Mesendoderm (in vitro differentiated cells): ENCODE measurements around the gene EFNA2.

Experiments
- DNase-seq: peaks from one replicate; pipeline ENCODE4 v3.0.0; 2013
- H2AK5ac ChIP-seq: 2 replicates; pipeline ENCODE4 v1.6.1; 2013; ENCODE audit warnings: low read length, inconsistent platforms
- H2BK120ac ChIP-seq: 2 replicates; pipeline ENCODE4 v1.6.1; 2013; ENCODE audit warnings: low read depth, mild to moderate bottlenecking, low read length, moderate library complexity, mixed read lengths
- H2BK15ac ChIP-seq: replicated peaks from 2 replicates; pipeline ENCODE4 v1.6.1; 2013; ENCODE audit warnings: low read depth, mild to moderate bottlenecking, moderate library complexity
- H2BK5ac ChIP-seq: 2 replicates; pipeline ENCODE4 v1.6.1; 2013; ENCODE audit warnings: low read length, inconsistent platforms
- H3K18ac ChIP-seq: 2 replicates; pipeline ENCODE4 v1.6.1; 2013; ENCODE audit warnings: mild to moderate bottlenecking, low read length, mixed read lengths
- H3K23ac ChIP-seq: one replicate; pipeline ENCODE4 v1.6.1; 2013; ENCODE audit warnings: low read length
- H3K27ac ChIP-seq: 2 replicates; pipeline ENCODE4 v1.5.1; 2013; ENCODE audit warnings: low read depth, mild to moderate bottlenecking, inconsistent platforms, low read length, moderate library complexity
- H3K27me3 ChIP-seq: 2 replicates; pipeline ENCODE4 v1.6.1; 2013; ENCODE audit warnings: low read length, control low read depth, mild to moderate bottlenecking, inconsistent platforms; ENCODE audit not compliant: insufficient read depth, poor library complexity
- H3K36me3 ChIP-seq: 2 replicates; pipeline ENCODE4 v1.6.1; 2013; ENCODE audit warnings: low read length, inconsistent platforms; ENCODE audit not compliant: control insufficient read depth, insufficient read depth
- H3K4ac ChIP-seq: one replicate; pipeline ENCODE4 v1.6.1; 2013; ENCODE audit warnings: low read depth, mild to moderate bottlenecking, low read length, moderate library complexity
- H3K4me1 ChIP-seq: 2 replicates; pipeline ENCODE4 v1.6.1; 2013; ENCODE audit warnings: low read depth, low read length, inconsistent platforms; ENCODE audit not compliant: control insufficient read depth
- H3K4me2 ChIP-seq: 2 replicates; pipeline ENCODE4 v1.6.1; 2013; ENCODE audit warnings: low read length
- H3K4me3 ChIP-seq: 2 replicates; pipeline ENCODE4 v1.5.1; 2013; ENCODE audit warnings: mild to moderate bottlenecking, low read length
- H3K56ac ChIP-seq: one replicate; pipeline ENCODE4 v1.6.1; 2013; ENCODE audit warnings: low read length
- H3K79me1 ChIP-seq: 2 replicates; pipeline ENCODE4 v1.6.1; 2013; ENCODE audit warnings: low read length, inconsistent platforms
- H3K79me2 ChIP-seq: 2 replicates; pipeline ENCODE4 v1.6.1; 2013; ENCODE audit warnings: mild to moderate bottlenecking, low read length; ENCODE audit not compliant: control insufficient read depth, insufficient read depth
- H3K9ac ChIP-seq: 2 replicates; pipeline ENCODE4 v1.6.1; 2013; ENCODE audit warnings: low read length, inconsistent platforms
- H4K5ac ChIP-seq: one replicate; pipeline ENCODE4 v1.6.1; 2013; ENCODE audit warnings: low read length
- H4K8ac ChIP-seq: one replicate; pipeline ENCODE4 v1.6.1; 2013; ENCODE audit warnings: low read depth, mild to moderate bottlenecking, control low read depth, low read length, moderate library complexity
- WGBS: extraction: QIAGEN DNeasy Blood & Tissue Kit; methylation state at CpG from one replicate; pipeline ENCODE4 v1.1.7; 2013; ENCODE audit warnings: low lambda C conversion rate, missing lambda C conversion rate; ENCODE audit not compliant: insufficient coverage; ENCODE audit errors: extremely low coverage; 5-methylcytosine and 5-hydroxymethylcytosine counted together

The EFNA2 gene

DNA sequence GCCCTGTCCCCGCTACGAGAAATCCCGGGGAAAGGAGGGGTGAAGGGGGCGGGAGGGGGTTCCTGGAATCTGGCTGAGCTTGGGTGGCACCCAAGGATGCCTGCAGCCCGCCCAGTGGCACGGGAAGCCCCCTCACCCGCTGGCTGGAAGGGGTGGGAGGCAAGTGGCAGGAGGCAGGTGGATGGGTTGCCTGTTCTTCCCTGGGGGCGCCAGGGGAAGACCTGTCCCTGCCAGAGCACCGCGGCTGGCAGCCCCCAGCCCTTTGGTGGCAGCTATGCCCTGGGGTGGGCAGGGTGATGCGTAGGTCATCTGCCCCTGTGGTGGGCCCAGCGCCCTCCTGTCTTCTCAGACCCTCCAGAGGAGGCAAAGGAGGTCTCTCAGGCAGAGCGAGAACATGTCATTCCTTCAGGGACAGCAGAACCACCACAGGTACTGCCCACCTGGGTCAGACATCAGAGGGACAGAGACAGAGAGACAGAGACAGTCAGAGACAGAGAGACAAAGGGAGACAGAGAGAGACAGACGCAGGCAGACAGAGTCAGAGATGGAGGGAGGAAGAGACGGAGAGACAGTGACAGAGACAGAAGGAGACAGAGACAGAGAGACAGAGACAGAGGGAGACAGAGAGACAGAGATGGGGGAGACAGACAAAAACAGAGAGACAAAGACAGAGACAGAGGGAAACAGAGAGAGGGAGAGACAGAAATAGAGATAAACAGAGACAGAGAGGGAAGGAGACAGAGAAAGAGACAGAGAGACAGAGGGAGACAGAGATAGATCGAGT is 36.7 kb downstream of the EFNA2 start:
- H3K4me3 ChIP-seq = no peak overlapping the region

DNA sequence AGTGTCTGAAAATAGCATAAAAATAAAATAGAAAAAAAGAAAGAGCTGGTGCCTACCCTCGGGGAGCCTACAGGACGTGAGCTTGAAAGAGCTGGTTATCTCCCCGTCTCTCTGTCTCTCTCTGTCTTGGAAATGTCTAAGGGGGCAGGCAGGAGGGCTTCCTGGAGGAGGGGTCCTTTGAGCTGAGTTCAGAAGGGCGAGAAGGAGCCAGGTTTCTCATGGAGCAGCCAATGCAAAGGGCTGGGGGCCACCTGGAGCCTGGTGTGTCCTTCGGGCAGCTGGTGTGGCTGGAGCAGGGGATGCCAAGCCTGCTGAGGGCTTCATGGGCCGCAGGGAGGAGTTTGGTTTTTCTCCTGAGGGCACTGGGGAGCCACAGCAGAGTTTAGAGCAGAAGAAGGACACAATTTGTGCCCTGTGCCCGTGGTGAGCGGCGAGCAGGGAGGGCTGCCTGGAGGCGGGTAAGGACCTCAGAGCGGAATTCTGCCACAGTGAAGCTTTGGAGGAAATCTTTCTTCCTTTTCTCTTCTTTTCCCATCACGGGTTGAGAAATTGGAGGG is 38.7 kb downstream of the EFNA2 start:
- Histone ChIP-seq H2BK15ac (no peak overlapping the region), H3K79me2 (no peaks in the 10 kb centered on the region), H3K27me3 (no peaks in the 10 kb centered on the region), H3K18ac (no peak overlapping the region), H4K5ac (no peak overlapping the region), H2AK5ac (no peak overlapping the region), H3K27ac (no peak overlapping the region), H3K4ac (no peak overlapping the region), H3K4me3 (no peak overlapping the region), H3K4me1 (no peaks in the 10 kb centered on the region), H3K23ac (no peak overlapping the region), H3K56ac (no peak overlapping the region), H3K4me2 (no peak overlapping the region), H2BK5ac (no peak overlapping the region), H4K8ac (no peak overlapping the region), H3K9ac (no peak overlapping the region), H2BK120ac (no peak overlapping the region), H3K79me1 (no peaks in the 10 kb centered on the region), H3K36me3 (no peaks in the 10 kb centered on the region)
- no peak for DNase-seq
- no CpG with 5 or more reads among the region's 12 CpGs for WGBS

More for the DNA sequence above, 36.7 kb downstream of the EFNA2 start:
- no peaks in the 10 kb centered on the region for H3K27me3 ChIP-seq
- no peak overlapping the region for H3K4ac ChIP-seq
- H3K27ac ChIP-seq = no peak overlapping the region
- no peaks in the 10 kb centered on the region for H3K4me1 ChIP-seq
- H2BK120ac ChIP-seq = no peak overlapping the region
- H3K9ac ChIP-seq = no peak overlapping the region
- WGBS = no CpG with 5 or more reads among the region's 16 CpGs
- H3K36me3 ChIP-seq = no peaks in the 10 kb centered on the region
- H2BK5ac ChIP-seq = no peak overlapping the region
- no peak overlapping the region for H4K5ac ChIP-seq
- no peaks in the 10 kb centered on the region for H3K79me1 ChIP-seq
- H4K8ac ChIP-seq = no peak overlapping the region
- H3K79me2 ChIP-seq = no peaks in the 10 kb centered on the region
- H3K4me2 ChIP-seq = no peak overlapping the region
- no peak overlapping the region for H3K56ac ChIP-seq
- no peak overlapping the region for H3K23ac ChIP-seq
- H2BK15ac ChIP-seq = no peak overlapping the region
- no peak for DNase-seq
- H3K18ac ChIP-seq = no peak overlapping the region
- no peak overlapping the region for H2AK5ac ChIP-seq

DNA sequence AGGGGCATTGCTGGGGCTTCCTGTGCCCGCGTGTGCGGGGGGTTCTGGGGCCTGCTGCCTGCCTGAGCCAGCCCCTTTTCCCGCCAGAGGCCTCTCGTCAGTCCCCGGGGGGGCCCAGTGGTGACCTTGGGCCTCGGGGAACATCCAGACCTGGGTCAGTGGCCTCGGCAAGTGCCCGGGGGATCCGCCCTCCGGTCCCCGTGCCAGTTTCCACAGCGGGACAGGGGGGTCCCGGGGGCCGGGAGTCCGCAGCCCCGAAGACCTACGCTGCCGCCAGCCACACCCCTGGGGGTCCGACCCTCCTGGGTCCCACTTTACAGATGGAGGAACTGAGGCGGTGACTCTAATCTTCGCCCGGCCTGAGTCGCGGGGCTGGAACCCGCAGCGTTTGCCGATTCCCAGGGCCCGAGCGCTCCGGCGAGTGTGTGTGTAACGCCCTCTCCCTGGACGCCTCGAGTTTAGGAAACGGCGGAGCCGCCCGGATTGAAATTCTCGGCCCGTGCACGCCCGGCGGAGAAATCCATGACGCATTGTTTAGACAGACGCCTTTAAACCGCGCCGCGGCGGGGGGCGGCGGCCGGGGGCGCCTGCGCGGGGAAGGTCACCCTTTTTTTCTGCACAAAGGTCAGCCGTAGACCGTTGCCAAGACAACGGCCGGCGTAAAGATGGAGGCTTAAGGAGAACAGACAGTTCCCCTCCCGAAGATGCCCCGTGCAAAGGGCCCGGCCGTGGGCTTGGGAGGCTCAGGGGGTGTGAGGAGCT is 39.3 kb downstream of the EFNA2 start:
- Histone ChIP-seq H3K36me3 (no peaks in the 10 kb centered on the region), H2AK5ac (no peak overlapping the region), H4K5ac (no peak overlapping the region), H3K4me2 (no peak overlapping the region), H3K27ac (no peak overlapping the region), H2BK5ac (no peak overlapping the region), H3K9ac (no peak overlapping the region), H3K56ac (no peak overlapping the region), H2BK120ac (no peak overlapping the region), H3K23ac (no peak overlapping the region), H3K27me3 (no peaks in the 10 kb centered on the region), H3K79me2 (no peaks in the 10 kb centered on the region), H3K18ac (no peak overlapping the region), H3K4me3 (no peak overlapping the region), H2BK15ac (no peak overlapping the region), H3K4me1 (no peaks in the 10 kb centered on the region), H3K79me1 (no peaks in the 10 kb centered on the region), H3K4ac (no peak overlapping the region), H4K8ac (no peak overlapping the region)
- no CpG with 5 or more reads among the region's 66 CpGs for WGBS
- DNase-seq = no peak

DNA sequence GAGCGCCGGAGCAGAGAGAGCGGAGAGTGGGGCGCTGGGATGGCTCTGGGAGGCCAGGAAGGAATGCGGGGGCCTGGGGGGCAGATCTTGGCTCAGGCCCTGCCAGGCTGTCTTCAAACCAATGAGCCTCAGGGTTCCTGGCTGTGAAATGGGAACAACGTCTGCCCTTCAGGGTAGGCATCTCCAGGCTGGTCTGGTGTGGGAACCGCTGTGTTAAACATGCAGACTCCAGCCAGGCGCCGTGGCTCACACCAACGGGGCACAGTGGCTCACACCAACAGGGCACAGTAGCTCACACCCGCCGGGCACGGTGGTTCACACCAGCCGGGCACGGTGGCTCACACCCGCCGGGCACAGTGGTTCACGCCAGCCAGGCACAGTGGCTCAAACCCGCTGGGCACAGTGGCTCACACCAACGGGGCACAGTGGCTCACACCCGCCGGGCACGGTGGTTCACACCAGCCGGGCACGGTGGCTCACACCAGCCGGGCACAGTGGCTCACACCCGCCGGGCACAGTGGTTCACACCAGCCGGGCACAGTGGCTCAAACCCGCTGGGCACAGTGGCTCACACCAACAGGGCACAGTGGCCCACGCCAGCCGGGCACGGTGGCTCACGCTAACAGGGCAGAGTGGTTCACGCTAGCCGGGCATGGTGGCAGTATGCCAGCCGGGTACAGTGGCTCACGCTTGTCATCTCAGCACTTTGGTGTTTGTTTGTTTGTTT is 40.1 kb downstream of the EFNA2 start:
- Histone ChIP-seq H3K79me2 (no peaks in the 10 kb centered on the region), H3K56ac (no peak overlapping the region), H3K4me1 (no peaks in the 10 kb centered on the region), H2BK15ac (no peak overlapping the region), H2BK120ac (no peak overlapping the region), H3K4ac (no peak overlapping the region), H2BK5ac (no peak overlapping the region), H3K23ac (no peak overlapping the region), H3K27me3 (no peaks in the 10 kb centered on the region), H3K79me1 (no peaks in the 10 kb centered on the region), H3K4me3 (no peak overlapping the region), H3K36me3 (no peaks in the 10 kb centered on the region), H3K27ac (no peak overlapping the region), H3K18ac (no peak overlapping the region), H3K4me2 (no peak overlapping the region), H4K5ac (no peak overlapping the region), H4K8ac (no peak overlapping the region), H3K9ac (no peak overlapping the region), H2AK5ac (no peak overlapping the region)
- no CpG with 5 or more reads among the region's 38 CpGs for WGBS
- no peak for DNase-seq

DNA sequence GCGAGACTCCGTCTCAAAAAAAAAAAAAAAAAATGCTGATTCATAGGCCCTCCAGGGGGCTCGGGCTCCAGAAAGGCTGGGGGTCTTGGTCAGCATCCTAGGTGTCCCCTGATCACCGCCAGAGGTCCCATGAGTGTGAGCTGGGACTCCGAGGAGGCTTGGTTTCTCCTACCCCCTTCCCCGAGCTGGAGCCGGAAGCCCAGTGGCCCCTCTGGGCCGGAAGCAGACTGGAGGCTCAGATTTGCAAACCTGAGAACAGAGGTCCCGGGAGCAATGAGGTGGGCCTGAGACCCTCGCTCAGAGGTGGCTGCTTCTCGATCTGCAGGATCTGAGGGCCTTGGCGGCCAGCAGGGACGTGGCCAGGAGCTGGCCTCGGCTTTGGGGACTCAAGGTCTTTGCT is 41.5 kb downstream of the EFNA2 start:
- no peaks in the 10 kb centered on the region for H3K79me2 ChIP-seq
- H3K36me3 ChIP-seq = no peaks in the 10 kb centered on the region
- H3K56ac ChIP-seq = no peak overlapping the region
- H3K4me3 ChIP-seq = no peak overlapping the region
- no peak overlapping the region for H2AK5ac ChIP-seq
- DNase-seq = no peak
- no CpG with 5 or more reads among the region's 14 CpGs for WGBS
- H3K4ac ChIP-seq = no peak overlapping the region
- H2BK15ac ChIP-seq = no peak overlapping the region
- no peak overlapping the region for H3K4me2 ChIP-seq
- no peaks in the 10 kb centered on the region for H3K27me3 ChIP-seq
- no peak overlapping the region for H3K18ac ChIP-seq
- H4K5ac ChIP-seq = no peak overlapping the region
- no peak overlapping the region for H4K8ac ChIP-seq
- H3K27ac ChIP-seq = no peak overlapping the region
- H2BK5ac ChIP-seq = no peak overlapping the region
- H3K23ac ChIP-seq = no peak overlapping the region
- no peaks in the 10 kb centered on the region for H3K79me1 ChIP-seq
- no peak overlapping the region for H2BK120ac ChIP-seq
- H3K4me1 ChIP-seq = no peaks in the 10 kb centered on the region
- no peak overlapping the region for H3K9ac ChIP-seq
